ENCODE measurements around the gene ZNF77. TPM values are rescaled to one million over a fixed set of nuclear protein-coding genes. Genes with fewer than 3 reads are reported as not detected.

ZNF77 gene
- polyA plus RNA-seq, 1 of the 3 experiments (the other 2 are of a cell fraction): 4.4 TPM

DNA sequence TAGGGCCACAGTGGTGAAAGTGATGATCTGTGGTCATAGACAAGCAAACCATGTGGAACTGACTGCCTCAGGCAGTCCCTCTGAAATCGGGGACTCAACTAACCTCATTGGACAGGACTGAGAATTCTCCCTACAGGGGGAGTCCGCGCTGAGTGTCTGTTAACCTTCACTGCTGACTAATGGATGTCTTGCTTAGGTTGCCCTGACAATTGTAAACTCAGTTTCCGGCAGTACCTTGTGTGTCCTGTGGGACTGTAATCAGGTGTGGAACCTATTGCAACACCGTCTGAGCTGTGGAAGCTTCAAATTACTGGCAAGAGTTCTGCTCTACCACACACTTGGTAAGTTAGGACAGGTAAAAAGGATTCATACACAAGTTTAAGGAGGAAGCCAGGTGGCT, 21.8 kb downstream of the ZNF77 start:
- DNase-seq: no peak
- ChIA-PET CTCF (interaction anchor here (1.0 to 4.0 kb wide), 3 partner anchors 32 to 103 kb away, joined by 3 to 15 read pairs (median 3); partner anchors contain the start of gene ZNF554), POLR2A (no interaction called here)
- TF ChIP-seq EP300 (IDR thresholded peaks at IDR 0.05; ENCODE audit: borderline replicate concordance in 1 of 2, low read depth in 1 of 2, low read length in 1 of 2) (no peak), RCOR1 (IDR thresholded peaks at IDR 0.05; ENCODE audit: low read length) (no peak), YY1 (IDR thresholded peaks at IDR 0.05; ENCODE audit: low read depth) (no peak), TAF1 (IDR thresholded peaks at IDR 0.05; ENCODE audit: borderline replicate concordance, low read depth, low read length) (no peak), SIN3A (IDR thresholded peaks at IDR 0.05; ENCODE audit: borderline replicate concordance, low read depth, low read length) (no peak), SMC3 (IDR thresholded peaks at IDR 0.05; ENCODE audit: low read depth, low read length) (no peak), FOXM1 (IDR thresholded peaks at IDR 0.05; ENCODE audit: low read depth) (no peak), NFIC (IDR thresholded peaks at IDR 0.05; ENCODE audit: borderline replicate concordance) (no peak), NRF1 (IDR thresholded peaks at IDR 0.05; ENCODE audit: low read depth, low read length) (no peak), MEF2A (IDR thresholded peaks at IDR 0.05; ENCODE audit: borderline replicate concordance, low read depth) (no peak), FOXJ3 (CRISPR knock-in tag; IDR thresholded peaks at IDR 0.05) (no peak), JUND (IDR thresholded peaks at IDR 0.05) (no peak), GABPA (IDR thresholded peaks at IDR 0.05; ENCODE audit: low read depth) (no peak), MXI1 (IDR thresholded peaks at IDR 0.05; ENCODE audit: low read depth, low read length) (no peak)
- TF ChIP-seq, protein P1, sequence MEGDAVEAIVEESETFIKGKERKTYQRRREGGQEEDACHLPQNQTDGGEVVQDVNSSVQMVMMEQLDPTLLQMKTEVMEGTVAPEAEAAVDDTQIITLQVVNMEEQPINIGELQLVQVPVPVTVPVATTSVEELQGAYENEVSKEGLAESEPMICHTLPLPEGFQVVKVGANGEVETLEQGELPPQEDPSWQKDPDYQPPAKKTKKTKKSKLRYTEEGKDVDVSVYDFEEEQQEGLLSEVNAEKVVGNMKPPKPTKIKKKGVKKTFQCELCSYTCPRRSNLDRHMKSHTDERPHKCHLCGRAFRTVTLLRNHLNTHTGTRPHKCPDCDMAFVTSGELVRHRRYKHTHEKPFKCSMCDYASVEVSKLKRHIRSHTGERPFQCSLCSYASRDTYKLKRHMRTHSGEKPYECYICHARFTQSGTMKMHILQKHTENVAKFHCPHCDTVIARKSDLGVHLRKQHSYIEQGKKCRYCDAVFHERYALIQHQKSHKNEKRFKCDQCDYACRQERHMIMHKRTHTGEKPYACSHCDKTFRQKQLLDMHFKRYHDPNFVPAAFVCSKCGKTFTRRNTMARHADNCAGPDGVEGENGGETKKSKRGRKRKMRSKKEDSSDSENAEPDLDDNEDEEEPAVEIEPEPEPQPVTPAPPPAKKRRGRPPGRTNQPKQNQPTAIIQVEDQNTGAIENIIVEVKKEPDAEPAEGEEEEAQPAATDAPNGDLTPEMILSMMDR (IDR thresholded peaks at IDR 0.05): no peak
- TF ChIP-seq, protein P2, sequence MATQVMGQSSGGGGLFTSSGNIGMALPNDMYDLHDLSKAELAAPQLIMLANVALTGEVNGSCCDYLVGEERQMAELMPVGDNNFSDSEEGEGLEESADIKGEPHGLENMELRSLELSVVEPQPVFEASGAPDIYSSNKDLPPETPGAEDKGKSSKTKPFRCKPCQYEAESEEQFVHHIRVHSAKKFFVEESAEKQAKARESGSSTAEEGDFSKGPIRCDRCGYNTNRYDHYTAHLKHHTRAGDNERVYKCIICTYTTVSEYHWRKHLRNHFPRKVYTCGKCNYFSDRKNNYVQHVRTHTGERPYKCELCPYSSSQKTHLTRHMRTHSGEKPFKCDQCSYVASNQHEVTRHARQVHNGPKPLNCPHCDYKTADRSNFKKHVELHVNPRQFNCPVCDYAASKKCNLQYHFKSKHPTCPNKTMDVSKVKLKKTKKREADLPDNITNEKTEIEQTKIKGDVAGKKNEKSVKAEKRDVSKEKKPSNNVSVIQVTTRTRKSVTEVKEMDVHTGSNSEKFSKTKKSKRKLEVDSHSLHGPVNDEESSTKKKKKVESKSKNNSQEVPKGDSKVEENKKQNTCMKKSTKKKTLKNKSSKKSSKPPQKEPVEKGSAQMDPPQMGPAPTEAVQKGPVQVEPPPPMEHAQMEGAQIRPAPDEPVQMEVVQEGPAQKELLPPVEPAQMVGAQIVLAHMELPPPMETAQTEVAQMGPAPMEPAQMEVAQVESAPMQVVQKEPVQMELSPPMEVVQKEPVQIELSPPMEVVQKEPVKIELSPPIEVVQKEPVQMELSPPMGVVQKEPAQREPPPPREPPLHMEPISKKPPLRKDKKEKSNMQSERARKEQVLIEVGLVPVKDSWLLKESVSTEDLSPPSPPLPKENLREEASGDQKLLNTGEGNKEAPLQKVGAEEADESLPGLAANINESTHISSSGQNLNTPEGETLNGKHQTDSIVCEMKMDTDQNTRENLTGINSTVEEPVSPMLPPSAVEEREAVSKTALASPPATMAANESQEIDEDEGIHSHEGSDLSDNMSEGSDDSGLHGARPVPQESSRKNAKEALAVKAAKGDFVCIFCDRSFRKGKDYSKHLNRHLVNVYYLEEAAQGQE (IDR thresholded peaks at IDR 0.05; ENCODE audit: low read depth, low read length): no peak
- H3K27me3 ChIP-seq (ENCODE audit: insufficient read depth): no peaks in the 10 kb centered on the region
- H3F3A ChIP-seq (replicated peaks; ENCODE audit: insufficient read depth): no peaks in the 10 kb centered on the region
- no peaks in the 10 kb centered on the region for H3K79me2 ChIP-seq (ENCODE audit: insufficient read depth)
- H3K36me3 ChIP-seq (replicated peaks in 1 of 2; ENCODE audit: control insufficient read depth in 1 of 2, insufficient read depth in 2 of 2, low read length in 1 of 2): peaks cover 4 to 12% of the 10 kb centered on the region in 2 experiments
- H4K20me1 ChIP-seq (ENCODE audit: insufficient read depth): no peaks in the 10 kb centered on the region
- WGBS (ENCODE audit: low lambda C conversion rate): 90% methylated on average over 5 of the region's 5 CpGs
- no peak overlapping the region for H3K4me2 ChIP-seq
- H3K27ac ChIP-seq (ENCODE audit: low read depth in 2 of 2, low read length in 1 of 2): no peak overlapping the region
- H3K4me1 ChIP-seq (ENCODE audit: control insufficient read depth in 1 of 2, insufficient read depth in 2 of 2, low read depth in 1 of 2, low read length in 1 of 2): peaks cover 0 to 2% of the 10 kb centered on the region in 2 experiments; a peak in 1 of 4 replicates
- H3K9ac ChIP-seq: no peak overlapping the region
- no peak overlapping the region for H2AFZ ChIP-seq (ENCODE audit: low read depth)
- no peaks in the 10 kb centered on the region for H3K9me2 ChIP-seq
- no peak overlapping the region for H3K4me3 ChIP-seq (ENCODE audit: low read depth in 2 of 2, low read length in 1 of 2)
- H3K9me3 ChIP-seq: peaks cover 3% of the 10 kb centered on the region; the same call in 1 of the 2 replicates
